Measurements from ENCODE around the gene ATAD3B.
A peak's percentile ranks its signal among the peaks of the same experiment; 100 is the strongest.

ATAD3B gene

GRCh38 chr1:1431845-1432273 lies 39.7 kb upstream of the ATAD3B start:
- WGBS (ENCODE audit: extremely low coverage, insufficient coverage, low lambda C conversion rate) = no CpG with 5 or more reads among the region's 5 CpGs

GRCh38 chr1:1432274-1432950 lies 39.2 kb upstream of the ATAD3B start:
- Histone ChIP-seq H2AK5ac (ENCODE audit: low read length) (no peak overlapping the region), H4K5ac (ENCODE audit: low read length) (no peak overlapping the region), H3K4me2 (ENCODE audit: low read length) (no peak overlapping the region), H2BK15ac (replicated peaks; ENCODE audit: low read depth) (no peak overlapping the region), H3K4me3 (ENCODE audit: low read length) (no peak overlapping the region), H3K27me3 (ENCODE audit: insufficient read depth, low read length, poor library complexity) (no peaks in the 10 kb centered on the region), H3K79me1 (ENCODE audit: low read length) (peaks cover 3% of the 10 kb centered on the region), H2BK5ac (ENCODE audit: low read length) (peak overlapping the region; percentile 51), H3K23ac (ENCODE audit: low read length) (no peak overlapping the region), H3K4me1 (ENCODE audit: control insufficient read depth, low read depth, low read length) (peaks cover 15% of the 10 kb centered on the region), H3K36me3 (ENCODE audit: control insufficient read depth, insufficient read depth, low read length) (no peaks in the 10 kb centered on the region), H3K4ac (ENCODE audit: low read depth, low read length) (peak overlapping the region; percentile 75), H3K9ac (ENCODE audit: low read length) (peak overlapping the region; percentile 58), H3K56ac (ENCODE audit: low read length) (peak overlapping the region; percentile 88), H3K18ac (ENCODE audit: low read length) (peak overlapping the region; percentile 57), H3K79me2 (ENCODE audit: control insufficient read depth, insufficient read depth, low read length) (peaks cover 16% of the 10 kb centered on the region), H2BK120ac (ENCODE audit: low read depth, low read length) (peak overlapping the region; percentile 16), H4K8ac (ENCODE audit: low read depth, low read length) (no peak overlapping the region), H3K27ac (ENCODE audit: low read depth, low read length) (peak overlapping the region; percentile 97)
- WGBS (ENCODE audit: extremely low coverage, insufficient coverage, low lambda C conversion rate) = no CpG with 5 or more reads among the region's 28 CpGs
- no peak for DNase-seq

More at GRCh38 chr1:1431845-1432273, 39.7 kb upstream of the ATAD3B start:
- Histone ChIP-seq H3K56ac (ENCODE audit: low read length) (peak overlapping the region; percentile 88), H3K23ac (ENCODE audit: low read length) (no peak overlapping the region), H3K27ac (ENCODE audit: low read depth, low read length) (peak overlapping the region; percentile 97), H3K4me3 (ENCODE audit: low read length) (no peak overlapping the region), H3K36me3 (ENCODE audit: control insufficient read depth, insufficient read depth, low read length) (no peaks in the 10 kb centered on the region), H3K27me3 (ENCODE audit: insufficient read depth, low read length, poor library complexity) (no peaks in the 10 kb centered on the region), H3K4me2 (ENCODE audit: low read length) (no peak overlapping the region), H4K5ac (ENCODE audit: low read length) (no peak overlapping the region), H2BK5ac (ENCODE audit: low read length) (peak overlapping the region; percentile 61), H2BK15ac (replicated peaks; ENCODE audit: low read depth) (no peak overlapping the region), H4K8ac (ENCODE audit: low read depth, low read length) (no peak overlapping the region), H3K9ac (ENCODE audit: low read length) (peak overlapping the region; percentile 58), H3K4me1 (ENCODE audit: control insufficient read depth, low read depth, low read length) (peaks cover 15% of the 10 kb centered on the region), H3K18ac (ENCODE audit: low read length) (peak overlapping the region; percentile 57), H3K4ac (ENCODE audit: low read depth, low read length) (peak overlapping the region; percentile 57), H2AK5ac (ENCODE audit: low read length) (no peak overlapping the region), H3K79me1 (ENCODE audit: low read length) (peaks cover 3% of the 10 kb centered on the region), H3K79me2 (ENCODE audit: control insufficient read depth, insufficient read depth, low read length) (peaks cover 10% of the 10 kb centered on the region), H2BK120ac (ENCODE audit: low read depth, low read length) (no peak overlapping the region)
- DNase-seq = peak; percentile 57

- Histone ChIP-seq H3K4ac (ENCODE audit: low read depth, low read length) (peak overlapping the region; percentile 76), H4K5ac (ENCODE audit: low read length) (no peak overlapping the region), H2BK15ac (replicated peaks; ENCODE audit: low read depth) (no peak overlapping the region), H3K23ac (ENCODE audit: low read length) (peak overlapping the region; percentile 67), H3K36me3 (ENCODE audit: control insufficient read depth, insufficient read depth, low read length) (no peaks in the 10 kb centered on the region), H3K79me2 (ENCODE audit: control insufficient read depth, insufficient read depth, low read length) (peaks cover 18% of the 10 kb centered on the region), H3K56ac (ENCODE audit: low read length) (peak overlapping the region; percentile 88), H3K9ac (ENCODE audit: low read length) (peak overlapping the region; percentile 75), H3K4me3 (ENCODE audit: low read length) (no peak overlapping the region), H3K27ac (ENCODE audit: low read depth, low read length) (peak overlapping the region; percentile 97), H3K18ac (ENCODE audit: low read length) (peak overlapping the region; percentile 57), H3K27me3 (ENCODE audit: insufficient read depth, low read length, poor library complexity) (no peaks in the 10 kb centered on the region), H4K8ac (ENCODE audit: low read depth, low read length) (no peak overlapping the region), H3K4me2 (ENCODE audit: low read length) (peak overlapping the region; percentile 13), H2BK5ac (ENCODE audit: low read length) (peak overlapping the region; percentile 88), H2AK5ac (ENCODE audit: low read length) (peak overlapping the region; percentile 78), H3K4me1 (ENCODE audit: control insufficient read depth, low read depth, low read length) (peaks cover 15% of the 10 kb centered on the region), H3K79me1 (ENCODE audit: low read length) (peaks cover 3% of the 10 kb centered on the region), H2BK120ac (ENCODE audit: low read depth, low read length) (peak overlapping the region; percentile 21)
- peak; percentile 88 for DNase-seq
- WGBS (ENCODE audit: extremely low coverage, insufficient coverage, low lambda C conversion rate) = no CpG with 5 or more reads among the region's 34 CpGs
These were observed 38.4 kb upstream of the ATAD3B start for GRCh38 chr1:1432951-1433803.

GRCh38 chr1:1433804-1434130 lies 37.8 kb upstream of the ATAD3B start:
- DNase-seq = peak; percentile 84
- H3K4me2 ChIP-seq (ENCODE audit: low read length) = peak overlapping the region; percentile 18
- peak overlapping the region; percentile 88 for H3K56ac ChIP-seq (ENCODE audit: low read length)
- H3K18ac ChIP-seq (ENCODE audit: low read length) = peak overlapping the region; percentile 32
- no peaks in the 10 kb centered on the region for H3K36me3 ChIP-seq (ENCODE audit: control insufficient read depth, insufficient read depth, low read length)
- H2AK5ac ChIP-seq (ENCODE audit: low read length) = peak overlapping the region; percentile 78
- H3K9ac ChIP-seq (ENCODE audit: low read length) = peak overlapping the region; percentile 75
- H3K27ac ChIP-seq (ENCODE audit: low read depth, low read length) = peak overlapping the region; percentile 97
- H3K23ac ChIP-seq (ENCODE audit: low read length) = peak overlapping the region; percentile 67
- H3K4ac ChIP-seq (ENCODE audit: low read depth, low read length) = peak overlapping the region; percentile 76
- H2BK5ac ChIP-seq (ENCODE audit: low read length) = peak overlapping the region; percentile 88
- peaks cover 3% of the 10 kb centered on the region for H3K79me1 ChIP-seq (ENCODE audit: low read length)
- H3K79me2 ChIP-seq (ENCODE audit: control insufficient read depth, insufficient read depth, low read length) = peaks cover 19% of the 10 kb centered on the region
- peak overlapping the region; percentile 32 for H2BK120ac ChIP-seq (ENCODE audit: low read depth, low read length)
- no CpG with 5 or more reads among the region's 12 CpGs for WGBS (ENCODE audit: extremely low coverage, insufficient coverage, low lambda C conversion rate)
- peaks cover 15% of the 10 kb centered on the region for H3K4me1 ChIP-seq (ENCODE audit: control insufficient read depth, low read depth, low read length)
- H4K8ac ChIP-seq (ENCODE audit: low read depth, low read length) = no peak overlapping the region
- no peak overlapping the region for H3K4me3 ChIP-seq (ENCODE audit: low read length)
- H2BK15ac ChIP-seq (replicated peaks; ENCODE audit: low read depth) = no peak overlapping the region
- H4K5ac ChIP-seq (ENCODE audit: low read length) = no peak overlapping the region
- H3K27me3 ChIP-seq (ENCODE audit: insufficient read depth, low read length, poor library complexity) = no peaks in the 10 kb centered on the region

- H3K79me2 ChIP-seq (ENCODE audit: control insufficient read depth, insufficient read depth, low read length) = peaks cover 19% of the 10 kb centered on the region
- H3K4ac ChIP-seq (ENCODE audit: low read depth, low read length) = peak overlapping the region; percentile 84
- WGBS (ENCODE audit: extremely low coverage, insufficient coverage, low lambda C conversion rate) = no CpG with 5 or more reads among the region's 32 CpGs
- no peaks in the 10 kb centered on the region for H3K36me3 ChIP-seq (ENCODE audit: control insufficient read depth, insufficient read depth, low read length)
- H3K9ac ChIP-seq (ENCODE audit: low read length) = peak overlapping the region; percentile 75
- no peak overlapping the region for H4K8ac ChIP-seq (ENCODE audit: low read depth, low read length)
- peak overlapping the region; percentile 32 for H3K18ac ChIP-seq (ENCODE audit: low read length)
- peak overlapping the region; percentile 67 for H3K23ac ChIP-seq (ENCODE audit: low read length)
- H2BK15ac ChIP-seq (replicated peaks; ENCODE audit: low read depth) = no peak overlapping the region
- peak overlapping the region; percentile 32 for H2BK120ac ChIP-seq (ENCODE audit: low read depth, low read length)
- no peaks in the 10 kb centered on the region for H3K27me3 ChIP-seq (ENCODE audit: insufficient read depth, low read length, poor library complexity)
- peaks cover 15% of the 10 kb centered on the region for H3K4me1 ChIP-seq (ENCODE audit: control insufficient read depth, low read depth, low read length)
- DNase-seq = peak; percentile 91
- no peak overlapping the region for H4K5ac ChIP-seq (ENCODE audit: low read length)
- H2BK5ac ChIP-seq (ENCODE audit: low read length) = peak overlapping the region; percentile 88
- peak overlapping the region; percentile 75 for H3K4me2 ChIP-seq (ENCODE audit: low read length)
- H3K4me3 ChIP-seq (ENCODE audit: low read length) = no peak overlapping the region
- H3K27ac ChIP-seq (ENCODE audit: low read depth, low read length) = peak overlapping the region; percentile 97
- peak overlapping the region; percentile 88 for H3K56ac ChIP-seq (ENCODE audit: low read length)
- H2AK5ac ChIP-seq (ENCODE audit: low read length) = no peak overlapping the region
- peaks cover 3% of the 10 kb centered on the region for H3K79me1 ChIP-seq (ENCODE audit: low read length)
These were observed 37.3 kb upstream of the ATAD3B start for GRCh38 chr1:1434131-1434823.

Data from mesendoderm (in vitro differentiated cells).